Measurements from ENCODE around the gene CFL1.

CFL1 gene

GRCh38 chr11:65826984-65827735 is 30.8 kb downstream of the CFL1 start:
- Histone ChIP-seq H3K27ac (no peak overlapping the region), H3K36me3 (no peaks in the 10 kb centered on the region), H3K4me3 (no peak overlapping the region), H3K9ac (no peak overlapping the region), H3K9me3 (replicated peaks in 1 of 11) (no peaks in the 10 kb centered on the region), H3K27me3 (no peaks in the 10 kb centered on the region), H3K4me2 (no peak overlapping the region), H3K4me1 (peaks cover 13 to 25% (median 20%) of the 10 kb centered on the region in 10 experiments), H4K20me1 (no peaks in the 10 kb centered on the region)
- no peak for TF ChIP-seq Cebpa-rat (IDR thresholded peaks at IDR 0.05)

DNA sequence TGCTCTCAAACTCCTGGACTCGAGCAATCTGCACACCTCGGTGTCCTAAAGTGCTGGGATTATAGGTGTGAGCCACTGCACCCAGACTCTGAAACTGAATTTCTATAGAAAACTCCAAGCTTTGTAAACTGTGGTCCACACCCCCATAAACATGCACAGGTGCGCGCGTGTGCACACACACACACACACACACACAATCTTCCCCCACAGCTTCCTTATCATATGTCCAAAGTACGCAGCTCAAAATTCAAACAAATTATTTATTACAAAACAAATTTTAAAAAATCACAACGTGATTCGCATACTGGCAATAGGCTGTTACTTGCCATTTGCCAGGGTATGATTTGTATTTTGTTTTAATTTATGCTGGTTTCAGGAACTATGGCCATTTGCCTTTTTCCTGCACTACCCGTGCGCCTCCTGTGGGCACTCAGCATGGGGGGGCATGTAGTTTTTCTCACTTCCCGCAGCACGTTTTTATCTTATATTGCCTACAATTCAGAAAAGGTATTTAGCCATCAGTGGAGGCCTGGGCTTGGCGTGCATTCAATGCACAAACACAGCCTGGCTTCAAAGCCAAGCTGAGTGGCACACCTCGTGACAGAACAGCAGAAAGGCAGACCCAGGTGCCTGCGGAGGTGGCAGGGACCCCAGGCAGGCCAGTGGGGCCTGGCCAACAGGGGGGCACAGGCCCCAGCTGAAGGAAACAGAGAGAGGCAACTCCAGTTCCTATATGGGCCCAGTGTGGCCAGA is 35.0 kb downstream of the CFL1 start:
- H3K9me3 ChIP-seq (replicated peaks in 1 of 11): no peaks in the 10 kb centered on the region
- no peaks in the 10 kb centered on the region for H4K20me1 ChIP-seq
- peak overlapping the region in 5 of 11 experiments; percentile 9 to 80 (median 35); a peak in 4 of 22 replicates for H3K4me2 ChIP-seq
- H3K9ac ChIP-seq: no peak overlapping the region; a peak in 1 of 22 replicates
- H3K27ac ChIP-seq: no peak overlapping the region
- H3K4me1 ChIP-seq: peaks cover 24 to 42% (median 34%) of the 10 kb centered on the region in 10 experiments
- no peak for TF ChIP-seq Cebpa-rat (IDR thresholded peaks at IDR 0.05)
- no peaks in the 10 kb centered on the region for H3K27me3 ChIP-seq
- H3K36me3 ChIP-seq: no peaks in the 10 kb centered on the region
- H3K4me3 ChIP-seq: no peak overlapping the region

DNA sequence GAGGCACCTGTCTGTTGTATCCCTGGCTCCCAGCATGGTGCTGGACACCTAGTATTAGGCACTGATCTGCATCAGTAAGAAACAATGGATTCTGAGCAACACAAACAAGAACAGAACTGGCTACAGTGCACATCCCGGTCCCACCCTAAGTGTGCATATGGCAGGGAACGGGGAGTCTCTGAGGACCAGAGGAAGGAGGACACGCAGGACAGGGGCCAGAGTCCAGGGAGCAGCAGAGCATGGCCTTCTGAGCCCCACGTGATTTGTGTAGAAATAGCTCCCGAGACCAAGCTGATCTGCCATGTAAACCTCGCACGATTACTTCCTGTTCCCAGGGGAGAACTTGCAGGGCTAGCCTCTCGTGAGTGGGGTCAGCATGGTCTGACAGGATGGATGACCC is 36.9 kb downstream of the CFL1 start:
- TF ChIP-seq Cebpa-rat (IDR thresholded peaks at IDR 0.05): no peak
- Histone ChIP-seq H3K9ac (peak overlapping the region in 2 of 11 experiments; percentile 8 to 58; a peak in 1 of 22 replicates), H3K4me1 (peaks cover 28 to 51% (median 41%) of the 10 kb centered on the region in 10 experiments), H3K4me3 (no peak overlapping the region), H3K9me3 (replicated peaks in 1 of 11) (no peaks in the 10 kb centered on the region), H3K36me3 (no peaks in the 10 kb centered on the region), H4K20me1 (no peaks in the 10 kb centered on the region), H3K27ac (no peak overlapping the region), H3K4me2 (peak overlapping the region; percentile 47 to 81 (median 71)), H3K27me3 (peaks cover 0 to 12% (median 0%) of the 10 kb centered on the region in 11 experiments; a peak in 5 of 22 replicates)

- no peak for TF ChIP-seq Cebpa-rat (IDR thresholded peaks at IDR 0.05)
- H3K4me3 ChIP-seq: peak overlapping the region; percentile 60 to 91 (median 68)
Measured at GRCh38 chr11:65817835-65818680, 39.9 kb downstream of the CFL1 start.

DNA sequence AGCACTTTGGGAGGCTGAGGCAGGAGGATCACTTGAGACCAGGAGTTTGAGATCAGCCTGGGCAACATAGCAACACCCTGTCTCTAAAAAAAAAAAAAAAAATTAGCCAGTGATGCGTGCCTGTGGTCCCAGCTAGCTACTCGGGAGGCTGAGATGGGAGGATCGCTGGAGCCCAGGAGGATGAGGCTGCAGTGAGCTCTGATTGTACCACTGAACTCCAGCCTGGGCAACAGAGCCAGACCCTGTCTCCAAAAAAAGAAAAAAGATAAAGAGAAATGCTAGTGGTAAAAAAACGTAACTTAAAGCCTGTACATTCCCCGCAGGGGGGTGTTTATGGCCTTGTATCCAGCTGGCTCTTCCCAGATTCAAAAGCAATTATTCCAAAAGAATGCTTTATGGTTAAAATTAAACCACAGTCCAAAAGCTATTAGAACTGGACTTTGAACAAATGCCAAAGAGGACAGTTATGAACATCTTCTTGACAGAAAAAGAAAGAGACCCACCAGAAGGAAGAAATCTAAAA is 40.6 kb downstream of the CFL1 start:
- Histone ChIP-seq H3K4me3 (peak overlapping the region; percentile 60 to 91 (median 68)), H3K9ac (peak overlapping the region; percentile 53 to 92 (median 79)), H3K27ac (peak overlapping the region in 9 of 11 experiments; percentile 51 to 76 (median 68); a peak in 16 of 22 replicates), H3K4me2 (peak overlapping the region; percentile 89 to 98 (median 94)), H3K36me3 (0 out of 22 replicates have a peak, but pooled peaks cover 0 to 3% (median 0%) of the 10 kb centered on the region in 11 experiments), H3K4me1 (peaks cover 45 to 68% (median 58%) of the 10 kb centered on the region in 10 experiments), H3K27me3 (peaks cover 0 to 12% (median 0%) of the 10 kb centered on the region in 11 experiments; a peak in 6 of 22 replicates), H4K20me1 (peaks cover 0 to 27% (median 0%) of the 10 kb centered on the region in 11 experiments; a peak in 2 of 22 replicates), H3K9me3 (replicated peaks in 1 of 11) (no peaks in the 10 kb centered on the region)
- TF ChIP-seq Cebpa-rat (IDR thresholded peaks at IDR 0.05): no peak

More at GRCh38 chr11:65817835-65818680, 39.9 kb downstream of the CFL1 start:
- H3K9me3 ChIP-seq (replicated peaks in 1 of 11): no peaks in the 10 kb centered on the region
- peak overlapping the region; percentile 53 to 92 (median 79) for H3K9ac ChIP-seq
- H3K27ac ChIP-seq: peak overlapping the region; percentile 32 to 76 (median 64); a peak in 20 of 22 replicates
- peaks cover 0 to 21% (median 0%) of the 10 kb centered on the region in 11 experiments; a peak in 2 of 22 replicates for H4K20me1 ChIP-seq
- 0 out of 22 replicates have a peak, but pooled peaks cover 0 to 3% (median 0%) of the 10 kb centered on the region in 11 experiments for H3K36me3 ChIP-seq
- peak overlapping the region; percentile 89 to 98 (median 94) for H3K4me2 ChIP-seq
- peaks cover 40 to 65% (median 59%) of the 10 kb centered on the region in 10 experiments for H3K4me1 ChIP-seq
- peaks cover 0 to 12% (median 0%) of the 10 kb centered on the region in 11 experiments; a peak in 5 of 22 replicates for H3K27me3 ChIP-seq

DNA sequence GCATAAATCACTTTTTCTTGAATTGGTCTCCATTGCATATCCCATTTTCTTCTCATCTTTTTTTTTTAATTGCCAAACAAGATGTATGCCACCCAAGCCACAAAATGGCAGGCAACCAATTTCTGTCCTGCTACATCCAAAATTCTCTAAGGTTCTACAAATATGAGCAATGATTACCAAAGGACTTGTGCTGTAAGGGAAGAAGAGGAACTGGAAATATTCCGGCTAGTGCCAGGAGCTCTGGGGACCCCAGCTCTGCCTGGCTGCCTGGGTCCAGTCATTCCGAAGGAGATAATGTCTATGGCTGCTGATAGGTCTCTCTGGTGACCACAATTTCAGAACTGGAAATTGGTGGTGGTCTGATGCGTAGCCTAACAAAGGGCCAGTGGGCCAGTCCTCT is 41.3 kb downstream of the CFL1 start:
- Histone ChIP-seq H3K36me3 (0 out of 22 replicates have a peak, but pooled peaks cover 0 to 3% (median 0%) of the 10 kb centered on the region in 11 experiments), H3K4me2 (peak overlapping the region in 9 of 11 experiments; percentile 91 to 98 (median 95); a peak in 13 of 22 replicates), H3K9me3 (replicated peaks in 1 of 11) (no peaks in the 10 kb centered on the region), H4K20me1 (peaks cover 0 to 33% (median 0%) of the 10 kb centered on the region in 11 experiments; a peak in 2 of 22 replicates), H3K27me3 (peaks cover 0 to 12% (median 0%) of the 10 kb centered on the region in 11 experiments; a peak in 6 of 22 replicates), H3K4me3 (peak overlapping the region in 2 of 10 experiments; percentile 81 to 91; a peak in 4 of 20 replicates), H3K9ac (peak overlapping the region in 1 of 11 experiments; percentile 84; a peak in 1 of 22 replicates), H3K4me1 (peaks cover 46 to 75% (median 60%) of the 10 kb centered on the region in 10 experiments), H3K27ac (no peak overlapping the region)
- no peak for TF ChIP-seq Cebpa-rat (IDR thresholded peaks at IDR 0.05)

GRCh38 chr11:65814986-65815565 is 42.9 kb downstream of the CFL1 start:
- peak overlapping the region in 2 of 11 experiments; percentile 10 to 51; a peak in 1 of 22 replicates for H3K9ac ChIP-seq

More at GRCh38 chr11:65814986-65815565, 42.9 kb downstream of the CFL1 start:
- H3K27me3 ChIP-seq: peaks cover 0 to 12% (median 0%) of the 10 kb centered on the region in 11 experiments; a peak in 6 of 22 replicates
- no peak overlapping the region for H3K4me3 ChIP-seq
- peak overlapping the region in 5 of 11 experiments; percentile 5 to 94 (median 52); a peak in 9 of 22 replicates for H3K4me2 ChIP-seq
- H3K36me3 ChIP-seq: 0 out of 22 replicates have a peak, but pooled peaks cover 0 to 3% (median 0%) of the 10 kb centered on the region in 11 experiments
- peak overlapping the region in 2 of 11 experiments; percentile 4 to 43; a peak in 4 of 22 replicates for H3K27ac ChIP-seq
- no peak for TF ChIP-seq Cebpa-rat (IDR thresholded peaks at IDR 0.05)
- H4K20me1 ChIP-seq: peaks cover 0 to 41% (median 0%) of the 10 kb centered on the region in 11 experiments; a peak in 2 of 22 replicates
- no peaks in the 10 kb centered on the region for H3K9me3 ChIP-seq (replicated peaks in 1 of 11)
- peaks cover 37 to 62% (median 50%) of the 10 kb centered on the region in 10 experiments for H3K4me1 ChIP-seq

All from BLaER1 treated with 17β-estradiol and CSF1 and Interleukin-3, amounts not matched to agents 10 nM and 100 nM (cell line).